ENCODE results near the gene THEM4.

Gene THEM4

DNA sequence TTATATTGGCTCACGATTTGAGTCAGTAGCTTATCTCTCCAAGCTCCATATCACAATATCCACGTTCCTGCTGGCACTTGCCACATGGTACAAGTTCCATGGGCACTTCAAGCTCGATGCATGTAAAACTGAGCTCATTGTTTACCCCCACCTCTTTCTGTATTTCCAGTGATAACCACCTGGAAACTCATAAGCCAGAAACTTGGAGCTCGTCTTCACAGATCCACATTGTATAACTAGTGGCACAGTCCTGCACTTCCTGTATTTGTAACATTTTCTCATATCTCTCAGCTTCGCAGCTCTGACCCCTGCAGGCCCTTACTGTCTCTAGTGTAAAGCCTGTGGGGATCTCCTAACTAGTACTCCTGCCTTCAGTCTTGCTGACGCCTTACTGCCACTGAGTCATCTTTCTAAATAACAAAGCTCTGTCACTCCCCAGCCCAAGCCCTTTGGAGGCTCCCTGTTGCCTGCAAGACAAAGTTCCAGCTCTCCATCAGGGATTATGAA is 63.2 kb downstream of the THEM4 start:
- Mint-ChIP-seq H3K27ac (no peak overlapping the region), H3K36me3 (ENCODE audit: low read depth) (no peaks in the 10 kb centered on the region), H3K4me3 (no peak overlapping the region), H3K27me3 (ENCODE audit: low read depth) (peaks cover 49% of the 10 kb centered on the region), H3K9me3 (no peaks in the 10 kb centered on the region), H3K4me1 (peaks cover 7% of the 10 kb centered on the region)
- TF ChIP-seq, protein P1, sequence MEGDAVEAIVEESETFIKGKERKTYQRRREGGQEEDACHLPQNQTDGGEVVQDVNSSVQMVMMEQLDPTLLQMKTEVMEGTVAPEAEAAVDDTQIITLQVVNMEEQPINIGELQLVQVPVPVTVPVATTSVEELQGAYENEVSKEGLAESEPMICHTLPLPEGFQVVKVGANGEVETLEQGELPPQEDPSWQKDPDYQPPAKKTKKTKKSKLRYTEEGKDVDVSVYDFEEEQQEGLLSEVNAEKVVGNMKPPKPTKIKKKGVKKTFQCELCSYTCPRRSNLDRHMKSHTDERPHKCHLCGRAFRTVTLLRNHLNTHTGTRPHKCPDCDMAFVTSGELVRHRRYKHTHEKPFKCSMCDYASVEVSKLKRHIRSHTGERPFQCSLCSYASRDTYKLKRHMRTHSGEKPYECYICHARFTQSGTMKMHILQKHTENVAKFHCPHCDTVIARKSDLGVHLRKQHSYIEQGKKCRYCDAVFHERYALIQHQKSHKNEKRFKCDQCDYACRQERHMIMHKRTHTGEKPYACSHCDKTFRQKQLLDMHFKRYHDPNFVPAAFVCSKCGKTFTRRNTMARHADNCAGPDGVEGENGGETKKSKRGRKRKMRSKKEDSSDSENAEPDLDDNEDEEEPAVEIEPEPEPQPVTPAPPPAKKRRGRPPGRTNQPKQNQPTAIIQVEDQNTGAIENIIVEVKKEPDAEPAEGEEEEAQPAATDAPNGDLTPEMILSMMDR (IDR thresholded peaks at IDR 0.05; ENCODE audit: unreplicated experiment in 3 of 3): no peak

DNA sequence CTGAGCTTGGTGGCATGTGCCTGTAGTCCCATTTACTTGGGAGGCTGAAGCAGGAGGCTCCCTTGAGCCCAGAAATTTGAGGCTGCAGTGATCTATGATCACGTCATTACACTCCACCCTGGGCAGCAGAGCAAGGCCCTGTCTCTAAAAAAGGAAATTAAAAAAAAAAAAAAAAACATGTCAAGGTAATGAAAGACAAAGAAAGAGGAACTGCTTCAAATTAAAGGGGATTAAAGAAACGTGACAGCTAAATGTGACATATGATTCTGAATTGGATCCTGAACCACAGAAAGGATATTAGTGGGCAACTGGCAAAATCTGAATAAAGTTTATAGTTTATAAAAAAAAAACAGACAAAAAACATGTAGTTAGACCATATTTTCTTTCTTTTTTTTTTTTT is 65.9 kb downstream of the THEM4 start:
- TF ChIP-seq, protein P1 (IDR thresholded peaks at IDR 0.05; ENCODE audit: unreplicated experiment in 3 of 3): no peak
- Mint-ChIP-seq H3K27ac (no peak overlapping the region), H3K4me3 (no peak overlapping the region), H3K36me3 (ENCODE audit: low read depth) (no peaks in the 10 kb centered on the region), H3K27me3 (ENCODE audit: low read depth) (peaks cover 70% of the 10 kb centered on the region), H3K9me3 (no peaks in the 10 kb centered on the region), H3K4me1 (no peaks in the 10 kb centered on the region)

DNA sequence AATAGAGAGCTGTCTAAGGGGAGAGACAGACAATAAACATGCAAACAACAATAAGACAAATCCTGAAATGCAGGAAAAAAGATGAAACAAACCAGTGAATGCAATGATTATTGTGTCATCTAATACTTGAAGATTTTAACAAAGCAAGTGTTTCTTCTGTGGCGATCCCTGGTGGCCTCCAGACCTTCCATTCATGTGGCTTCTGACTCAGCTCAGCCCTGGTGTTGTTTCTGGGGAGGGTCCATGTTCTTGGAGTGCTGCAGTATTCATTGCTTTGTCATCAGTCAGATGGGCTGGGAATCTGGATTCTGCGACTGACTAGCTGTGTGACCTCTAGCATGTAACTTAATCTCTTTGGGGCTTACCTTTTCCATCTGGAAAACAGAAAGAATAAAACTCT is 68.2 kb downstream of the THEM4 start:
- TF ChIP-seq, protein P1 (IDR thresholded peaks at IDR 0.05; ENCODE audit: unreplicated experiment in 3 of 3): no peak
- no peaks in the 10 kb centered on the region for H3K36me3 Mint-ChIP-seq (ENCODE audit: low read depth)
- H3K9me3 Mint-ChIP-seq: peaks cover 3% of the 10 kb centered on the region
- peaks cover 78% of the 10 kb centered on the region for H3K27me3 Mint-ChIP-seq (ENCODE audit: low read depth)
- peaks cover 13% of the 10 kb centered on the region for H3K4me1 Mint-ChIP-seq
- no peak overlapping the region for H3K27ac Mint-ChIP-seq
- no peak overlapping the region for H3K4me3 Mint-ChIP-seq

DNA sequence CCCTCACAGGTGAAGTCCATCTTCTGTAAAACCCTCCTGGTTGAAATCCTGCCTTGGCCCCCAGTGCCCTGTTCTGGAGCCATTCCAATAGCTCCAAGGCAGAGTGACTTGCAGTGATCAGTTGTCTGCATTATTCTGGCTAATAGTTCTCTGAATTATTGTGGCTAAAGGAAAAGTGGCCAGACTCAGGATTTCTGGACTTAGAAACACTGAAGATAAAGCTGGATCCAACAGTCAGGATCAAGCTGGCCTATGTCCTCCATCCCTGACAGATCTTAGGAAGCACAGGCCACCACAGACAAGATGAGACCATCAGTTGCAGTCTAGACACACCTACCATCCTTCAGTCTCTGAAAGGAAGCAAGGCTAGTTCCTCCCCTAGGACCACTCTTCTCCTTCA is 68.9 kb downstream of the THEM4 start:
- peaks cover 3% of the 10 kb centered on the region for H3K9me3 Mint-ChIP-seq
- peak overlapping the region; percentile 75 to 78 (median 75) for H3K4me3 Mint-ChIP-seq
- H3K27ac Mint-ChIP-seq: no peak overlapping the region
- TF ChIP-seq, protein P1 (IDR thresholded peaks at IDR 0.05; ENCODE audit: unreplicated experiment in 3 of 3): no peak
- H3K4me1 Mint-ChIP-seq: peaks cover 13% of the 10 kb centered on the region
- H3K27me3 Mint-ChIP-seq (ENCODE audit: low read depth): peaks cover 79% of the 10 kb centered on the region
- H3K36me3 Mint-ChIP-seq (ENCODE audit: low read depth): no peaks in the 10 kb centered on the region

DNA sequence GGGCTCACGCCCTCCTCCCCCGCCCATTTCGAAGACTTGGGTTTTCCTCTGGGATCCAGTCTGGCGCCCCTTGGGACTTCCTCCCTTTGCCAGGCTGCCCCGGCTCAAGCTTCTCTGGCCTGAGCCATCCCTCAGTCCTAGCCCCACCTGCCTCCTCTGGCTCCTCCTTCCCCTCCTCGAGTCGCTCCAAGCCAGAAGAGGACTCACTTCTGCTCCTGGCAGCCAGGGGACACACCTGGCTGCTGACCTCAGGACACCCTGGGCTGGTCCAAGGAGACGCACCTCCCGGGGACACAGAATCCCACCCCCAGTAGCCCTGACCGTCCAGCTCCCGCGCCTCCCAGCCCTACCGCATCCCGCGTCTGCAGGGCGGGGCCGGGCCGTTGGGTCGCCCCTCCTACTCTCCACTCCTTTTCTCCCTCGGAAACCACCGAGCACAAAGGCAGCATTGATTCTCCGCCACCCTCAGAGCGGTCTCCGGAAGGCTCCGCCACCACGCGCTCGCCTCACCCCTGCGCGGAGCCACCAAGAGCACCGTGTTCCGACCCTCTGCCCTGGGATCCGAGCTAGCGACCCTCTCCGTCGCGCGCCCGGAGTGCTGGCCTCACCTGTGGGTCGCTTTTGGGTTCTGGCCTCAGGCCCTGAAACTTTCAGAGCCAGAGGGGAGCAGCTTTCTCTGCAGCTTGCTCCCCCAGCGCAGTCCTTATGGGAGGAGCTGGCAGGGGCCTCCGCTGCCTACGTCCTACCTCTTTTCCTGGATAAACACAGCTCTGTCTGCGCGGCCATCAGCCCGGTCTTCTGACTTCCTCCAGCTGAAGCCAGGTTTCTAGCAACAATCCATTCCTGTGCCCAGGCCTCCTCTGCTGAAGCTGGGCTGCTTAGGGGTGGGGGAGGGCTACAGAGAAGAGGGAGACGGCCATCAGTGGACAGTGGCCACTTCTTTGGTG is 69.6 kb downstream of the THEM4 start, which contains the start of gene C2CD4D:
C2CD4D (minus strand) TSS at position 364 of the 947 bp plus-strand sequence. CDS start 831 bp downstream, outside the sequence.
- H3K9me3 Mint-ChIP-seq: peaks cover 3% of the 10 kb centered on the region

More for the DNA sequence above, 69.6 kb downstream of the THEM4 start, which contains the start of gene C2CD4D:
- Mint-ChIP-seq H3K4me1 (peaks cover 13% of the 10 kb centered on the region), H3K27ac (no peak within 1 kb of the TSS), H3K27me3 (ENCODE audit: low read depth) (peaks cover 84% of the 10 kb centered on the region), H3K36me3 (ENCODE audit: low read depth) (no peaks in the 10 kb centered on the region), H3K4me3 (peak within 1 kb of the TSS; percentile 75 to 78 (median 75))
- TF ChIP-seq, protein P1 (IDR thresholded peaks at IDR 0.05; ENCODE audit: unreplicated experiment in 3 of 3): no peak

All from nephron (organoid).